ENCODE measurements around the gene PYDC1. TPM values are rescaled to one million over a fixed set of nuclear protein-coding genes. Genes with fewer than 3 reads are reported as not detected.

Gene PYDC1
- total and polyA plus RNA-seq, 2 donors (not counting 1 experiment from before 2014, with no cell fraction given): not detected

GRCh38 chr16:31204871-31205666 is 11.9 kb downstream of the PYDC1 start:
- no peak for TF ChIP-seq EZH2 (IDR thresholded peaks at IDR 0.05; ENCODE audit: low read length, missing control alignments)
- TF ChIP-seq CTCF (conservative IDR thresholded peaks at IDR 0.05 in 1 of 2, IDR thresholded peaks at IDR 0.05 in 1 of 2; ENCODE audit: low read depth in 1 of 2, low read length in 2 of 2): no peak
- Histone ChIP-seq H3K4me1 (ENCODE audit: control insufficient read depth, extremely low read depth, insufficient read depth, low read length) (no peaks in the 10 kb centered on the region), H3K4me2 (ENCODE audit: extremely low read depth, insufficient read depth, low read length) (no peak overlapping the region), H4K20me1 (ENCODE audit: control insufficient read depth, extremely low read depth, insufficient read depth, low read length) (no peaks in the 10 kb centered on the region), H3K36me3 (ENCODE audit: control insufficient read depth, insufficient read depth, low read length) (no peaks in the 10 kb centered on the region), H3K4me3 (replicated peaks in 1 of 4; ENCODE audit: control extremely low read depth in 1 of 4, insufficient read depth in 1 of 4, low read depth in 3 of 4, low read length in 4 of 4) (no peak overlapping the region), H3K27me3 (ENCODE audit: control insufficient read depth, insufficient read depth, low read length) (peaks cover 10% of the 10 kb centered on the region), H3K9ac (ENCODE audit: insufficient read depth, low read length) (no peak overlapping the region), H3K27ac (ENCODE audit: insufficient read depth, low read length) (no peak overlapping the region), H3K9me3 (ENCODE audit: control insufficient read depth, insufficient read depth, low read depth, low read length) (no peaks in the 10 kb centered on the region), H3K79me2 (ENCODE audit: control insufficient read depth, insufficient read depth, low read length) (no peaks in the 10 kb centered on the region), H2AFZ (ENCODE audit: low read length) (no peak overlapping the region)
- DNase-seq (ENCODE audit: low read depth in 2 of 2): no peak

- Histone ChIP-seq H4K20me1 (ENCODE audit: control insufficient read depth, extremely low read depth, insufficient read depth, low read length) (no peaks in the 10 kb centered on the region), H3K4me1 (ENCODE audit: control insufficient read depth, extremely low read depth, insufficient read depth, low read length) (no peaks in the 10 kb centered on the region), H3K27ac (ENCODE audit: insufficient read depth, low read length) (no peak within 1 kb of the TSS), H3K4me3 (replicated peaks in 1 of 4; ENCODE audit: control extremely low read depth in 1 of 4, insufficient read depth in 1 of 4, low read depth in 3 of 4, low read length in 4 of 4) (peak within 1 kb of the TSS; percentile 63 to 71 (median 66)), H3K4me2 (ENCODE audit: extremely low read depth, insufficient read depth, low read length) (peak within 1 kb of the TSS; percentile 82), H2AFZ (ENCODE audit: low read length) (peak within 1 kb of the TSS; percentile 70), H3K79me2 (ENCODE audit: control insufficient read depth, insufficient read depth, low read length) (no peaks in the 10 kb centered on the region), H3K9me3 (ENCODE audit: control insufficient read depth, insufficient read depth, low read depth, low read length) (no peaks in the 10 kb centered on the region), H3K9ac (ENCODE audit: insufficient read depth, low read length) (peak within 1 kb of the TSS; percentile 53), H3K36me3 (ENCODE audit: control insufficient read depth, insufficient read depth, low read length) (peaks cover 2% of the 10 kb centered on the region), H3K27me3 (ENCODE audit: control insufficient read depth, insufficient read depth, low read length) (peaks cover 6% of the 10 kb centered on the region)
- TF ChIP-seq CTCF (conservative IDR thresholded peaks at IDR 0.05 in 1 of 2, IDR thresholded peaks at IDR 0.05 in 1 of 2; ENCODE audit: low read depth in 1 of 2, low read length in 2 of 2) (no peak), EZH2 (IDR thresholded peaks at IDR 0.05; ENCODE audit: low read length, missing control alignments) (no peak)
- DNase-seq (ENCODE audit: low read depth in 2 of 2): peak; percentile 28 to 43
These were observed 14.2 kb downstream of the PYDC1 start, which contains the start of gene PYCARD for GRCh38 chr16:31202414-31203375. Gene PYCARD, minus strand, starts transcription at chr16:31202760. Its CDS starts 70 bp downstream, at chr16:31202690.
